ENCODE results near the gene GAK.

GRCh38 chr4:815464-816146, 116.5 kb downstream of the GAK start:
- TF ChIP-seq CTCF (IDR thresholded peaks at IDR 0.05) = no peak
- no peak for TF ChIP-seq POLR2A (IDR thresholded peaks at IDR 0.05)
